MM.1S (cell line): ENCODE data around the gene MFSD1.

ENCODE experiments used
- DNase-seq: peaks from one replicate; pipeline ENCODE4 v3.0.0-alpha.2; 2015
- H2AFZ ChIP-seq: fragments of 300-600 bp; sonication (generic); 2 replicates; pipeline ENCODE4 v1.6.0; 2016; ENCODE audit warnings: antibody characterized with exemption, low read length
- H3F3A ChIP-seq: fragments of 300-600 bp; sonication (generic); 2 replicates; pipeline ENCODE4 v1.6.1; 2016; ENCODE audit warnings: mild to moderate bottlenecking, antibody characterized with exemption, low read length, moderate library complexity, mixed read lengths; ENCODE audit not compliant: insufficient read depth
- H3K27ac ChIP-seq: fragments of 300-600 bp; sonication (generic); 2 replicates; pipeline ENCODE4 v1.5.1; 2016; ENCODE audit warnings: mild to moderate bottlenecking, low read length
- H3K27me3 ChIP-seq: fragments of 300-600 bp; sonication (generic); replicated peaks from 2 replicates; pipeline ENCODE4 v1.6.0; 2016; ENCODE audit warnings: low read length; ENCODE audit not compliant: insufficient read depth
- H3K36me3 ChIP-seq: fragments of 300-600 bp; sonication (generic); replicated peaks from 2 replicates; pipeline ENCODE4 v1.6.1; 2016; ENCODE audit warnings: mild to moderate bottlenecking, low read length, mixed read lengths; ENCODE audit not compliant: insufficient read depth
- H3K4me1 ChIP-seq: fragments of 300-600 bp; sonication (generic); 2 replicates; pipeline ENCODE4 v1.6.1; 2016; ENCODE audit warnings: low read length, mixed read lengths
- H3K4me2 ChIP-seq: fragments of 300-600 bp; sonication (generic); 2 replicates; pipeline ENCODE4 v1.6.0; 2016; ENCODE audit warnings: low read depth, low read length
- H3K4me3 ChIP-seq: fragments of 300-600 bp; sonication (generic); 2 replicates; pipeline ENCODE4 v1.5.1; 2016; ENCODE audit warnings: low read length, mixed read lengths
- H3K79me2 ChIP-seq: fragments of 300-600 bp; sonication (generic); 2 replicates; pipeline ENCODE4 v1.6.1; 2016; ENCODE audit warnings: mixed run types, low read length, mixed read lengths
- H3K9ac ChIP-seq: fragments of 300-600 bp; sonication (generic); 2 replicates; pipeline ENCODE4 v1.6.1; 2016; ENCODE audit warnings: low read length, mixed read lengths
- H3K9me2 ChIP-seq: fragments of 300-600 bp; sonication (generic); replicated peaks from 2 replicates; pipeline ENCODE4 v1.6.1; 2016; ENCODE audit warnings: mild to moderate bottlenecking, low read length, mixed read lengths; ENCODE audit not compliant: insufficient read depth
- H3K9me3 ChIP-seq: fragments of 300-600 bp; sonication (generic); replicated peaks from 2 replicates; pipeline ENCODE4 v1.6.1; 2016; ENCODE audit warnings: mild to moderate bottlenecking, low read length, mixed read lengths; ENCODE audit not compliant: insufficient read depth
- H4K20me1 ChIP-seq: fragments of 300-600 bp; sonication (generic); 2 replicates; pipeline ENCODE4 v1.6.1; 2016; ENCODE audit warnings: mild to moderate bottlenecking, low read length, moderate library complexity, mixed read lengths; ENCODE audit not compliant: insufficient read depth
- CTCF ChIP-seq: fragments of 300-600 bp; sonication (generic); IDR thresholded peaks from 2 replicates; pipeline ENCODE4 v1.5.1; 2016; ENCODE audit warnings: antibody characterized with exemption, low read length, mixed read lengths
- EZH2 ChIP-seq: fragments of 300-600 bp; sonication (generic); optimal IDR thresholded peaks from 2 replicates; pipeline ENCODE3; 2017; ENCODE audit warnings: low read depth, mild to moderate bottlenecking, antibody characterized with exemption, low read length, mixed read lengths
- EZH2phosphoT487 ChIP-seq: fragments of 300-600 bp; sonication (generic); IDR thresholded peaks from 2 replicates; pipeline ENCODE4 v1.6.1; 2018; ENCODE audit warnings: antibody characterized with exemption, low read length

The MFSD1 gene

GRCh38 chr3:158761350-158761749 lies 40.5 kb upstream of the MFSD1 start:
- Histone ChIP-seq H3K4me1 (no peaks in the 10 kb centered on the region), H3K4me3 (no peak overlapping the region), H3K9ac (no peak overlapping the region), H3K79me2 (no peaks in the 10 kb centered on the region), H4K20me1 (no peaks in the 10 kb centered on the region), H3K27ac (no peak overlapping the region), H3F3A (no peaks in the 10 kb centered on the region), H2AFZ (no peak overlapping the region), H3K9me2 (no peaks in the 10 kb centered on the region), H3K36me3 (no peaks in the 10 kb centered on the region), H3K9me3 (no peaks in the 10 kb centered on the region), H3K27me3 (no peaks in the 10 kb centered on the region), H3K4me2 (no peak overlapping the region)
- TF ChIP-seq EZH2phosphoT487 (no peak), EZH2 (no peak), CTCF (no peak)
- no peak for DNase-seq

- no peaks in the 10 kb centered on the region for H3K79me2 ChIP-seq
- no peak overlapping the region for H3K9ac ChIP-seq
- no peak overlapping the region for H3K4me2 ChIP-seq
- H3K27me3 ChIP-seq, result no peaks in the 10 kb centered on the region
- H3F3A ChIP-seq, result no peaks in the 10 kb centered on the region
- no peaks in the 10 kb centered on the region for H3K9me2 ChIP-seq
- H3K27ac ChIP-seq, result no peak overlapping the region
- H3K4me1 ChIP-seq, result no peaks in the 10 kb centered on the region
- no peaks in the 10 kb centered on the region for H3K36me3 ChIP-seq
- H4K20me1 ChIP-seq, result no peaks in the 10 kb centered on the region
- TF ChIP-seq EZH2, result no peak
- no peak for TF ChIP-seq CTCF
- TF ChIP-seq EZH2phosphoT487, result no peak
- H3K9me3 ChIP-seq, result no peaks in the 10 kb centered on the region
- no peak overlapping the region for H3K4me3 ChIP-seq
- no peak for DNase-seq
- no peak overlapping the region for H2AFZ ChIP-seq
These were observed 39.2 kb upstream of the MFSD1 start for GRCh38 chr3:158762701-158763100.

- no peak overlapping the region for H3K4me2 ChIP-seq
- no peaks in the 10 kb centered on the region for H4K20me1 ChIP-seq
- H3K4me1 ChIP-seq, result no peaks in the 10 kb centered on the region
These were observed 38.4 kb upstream of the MFSD1 start for GRCh38 chr3:158763421-158763820.

More at GRCh38 chr3:158763421-158763820, 38.4 kb upstream of the MFSD1 start:
- Histone ChIP-seq H3K9me3 (no peaks in the 10 kb centered on the region), H3K9me2 (no peaks in the 10 kb centered on the region), H3K4me3 (no peak overlapping the region), H3K79me2 (no peaks in the 10 kb centered on the region), H3K27ac (no peak overlapping the region), H3K9ac (no peak overlapping the region), H3K27me3 (no peaks in the 10 kb centered on the region), H3K36me3 (no peaks in the 10 kb centered on the region), H2AFZ (no peak overlapping the region), H3F3A (no peaks in the 10 kb centered on the region)
- TF ChIP-seq EZH2phosphoT487 (no peak), CTCF (no peak), EZH2 (no peak)
- DNase-seq, result no peak
